ENCODE data around the gene CETN2. TPM values are rescaled to one million over a fixed set of nuclear protein-coding genes. Genes with fewer than 3 reads are reported as not detected.

Gene CETN2
- total and polyA plus RNA-seq, 7 donors: 22.7 to 56.4 (median 44.3) TPM

GRCh38 chrX:152871260-152871659 lies 40.7 kb upstream of the CETN2 start:
- H3K4me1 ChIP-seq: no peaks in the 10 kb centered on the region
- TF ChIP-seq EP300 (IDR thresholded peaks at IDR 0.05): no peak
- no peak for DNase-seq
- peaks cover 0 to 24% (median 0%) of the 10 kb centered on the region in 4 donors for H3K36me3 ChIP-seq
- intact Hi-C loops (cut with DNase I): no loop called here
- no peaks in the 10 kb centered on the region for H3K9me3 ChIP-seq
- H3K4me3 ChIP-seq: no peak overlapping the region
- WGBS, 2 donors: 83 to 85% methylated on average over 9 of the region's 9 CpGs
- no peak overlapping the region for H3K27ac ChIP-seq
- H3K27me3 ChIP-seq: no peaks in the 10 kb centered on the region

GRCh38 chrX:152869972-152870371 lies 39.4 kb upstream of the CETN2 start:
- no peak for DNase-seq
- WGBS, 2 donors: 91 to 94% methylated on average over 7 of the region's 7 CpGs
- H3K36me3 ChIP-seq: peaks cover 0 to 28% (median 0%) of the 10 kb centered on the region in 4 donors
- H3K4me3 ChIP-seq: no peak overlapping the region
- no peaks in the 10 kb centered on the region for H3K9me3 ChIP-seq
- TF ChIP-seq, protein P1, sequence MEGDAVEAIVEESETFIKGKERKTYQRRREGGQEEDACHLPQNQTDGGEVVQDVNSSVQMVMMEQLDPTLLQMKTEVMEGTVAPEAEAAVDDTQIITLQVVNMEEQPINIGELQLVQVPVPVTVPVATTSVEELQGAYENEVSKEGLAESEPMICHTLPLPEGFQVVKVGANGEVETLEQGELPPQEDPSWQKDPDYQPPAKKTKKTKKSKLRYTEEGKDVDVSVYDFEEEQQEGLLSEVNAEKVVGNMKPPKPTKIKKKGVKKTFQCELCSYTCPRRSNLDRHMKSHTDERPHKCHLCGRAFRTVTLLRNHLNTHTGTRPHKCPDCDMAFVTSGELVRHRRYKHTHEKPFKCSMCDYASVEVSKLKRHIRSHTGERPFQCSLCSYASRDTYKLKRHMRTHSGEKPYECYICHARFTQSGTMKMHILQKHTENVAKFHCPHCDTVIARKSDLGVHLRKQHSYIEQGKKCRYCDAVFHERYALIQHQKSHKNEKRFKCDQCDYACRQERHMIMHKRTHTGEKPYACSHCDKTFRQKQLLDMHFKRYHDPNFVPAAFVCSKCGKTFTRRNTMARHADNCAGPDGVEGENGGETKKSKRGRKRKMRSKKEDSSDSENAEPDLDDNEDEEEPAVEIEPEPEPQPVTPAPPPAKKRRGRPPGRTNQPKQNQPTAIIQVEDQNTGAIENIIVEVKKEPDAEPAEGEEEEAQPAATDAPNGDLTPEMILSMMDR (IDR thresholded peaks at IDR 0.05): no peak
- no peak for TF ChIP-seq POLR2AphosphoS5 (IDR thresholded peaks at IDR 0.05)
- TF ChIP-seq POLR2A (IDR thresholded peaks at IDR 0.05): no peak
- no peak for TF ChIP-seq EP300 (IDR thresholded peaks at IDR 0.05)
- intact Hi-C loops (cut with DNase I): no loop called here
- no peaks in the 10 kb centered on the region for H3K4me1 ChIP-seq
- H3K27ac ChIP-seq: no peak overlapping the region
- H3K27me3 ChIP-seq: no peaks in the 10 kb centered on the region

GRCh38 chrX:152866386-152866785 lies 35.8 kb upstream of the CETN2 start:
- Histone ChIP-seq H3K36me3 (peaks cover 0 to 32% (median 0%) of the 10 kb centered on the region in 4 donors), H3K4me1 (no peaks in the 10 kb centered on the region), H3K27ac (no peak overlapping the region), H3K9me3 (no peaks in the 10 kb centered on the region), H3K27me3 (no peaks in the 10 kb centered on the region), H3K4me3 (no peak overlapping the region)
- intact Hi-C loops (cut with DNase I): no loop called here
- WGBS, 2 donors: 88 to 92% methylated on average over 5 of the region's 5 CpGs
- no peak for DNase-seq
- TF ChIP-seq, protein P1 (IDR thresholded peaks at IDR 0.05): no peak
- TF ChIP-seq POLR2A (IDR thresholded peaks at IDR 0.05) (no peak), POLR2AphosphoS5 (IDR thresholded peaks at IDR 0.05) (no peak), EP300 (IDR thresholded peaks at IDR 0.05) (no peak)

DNA sequence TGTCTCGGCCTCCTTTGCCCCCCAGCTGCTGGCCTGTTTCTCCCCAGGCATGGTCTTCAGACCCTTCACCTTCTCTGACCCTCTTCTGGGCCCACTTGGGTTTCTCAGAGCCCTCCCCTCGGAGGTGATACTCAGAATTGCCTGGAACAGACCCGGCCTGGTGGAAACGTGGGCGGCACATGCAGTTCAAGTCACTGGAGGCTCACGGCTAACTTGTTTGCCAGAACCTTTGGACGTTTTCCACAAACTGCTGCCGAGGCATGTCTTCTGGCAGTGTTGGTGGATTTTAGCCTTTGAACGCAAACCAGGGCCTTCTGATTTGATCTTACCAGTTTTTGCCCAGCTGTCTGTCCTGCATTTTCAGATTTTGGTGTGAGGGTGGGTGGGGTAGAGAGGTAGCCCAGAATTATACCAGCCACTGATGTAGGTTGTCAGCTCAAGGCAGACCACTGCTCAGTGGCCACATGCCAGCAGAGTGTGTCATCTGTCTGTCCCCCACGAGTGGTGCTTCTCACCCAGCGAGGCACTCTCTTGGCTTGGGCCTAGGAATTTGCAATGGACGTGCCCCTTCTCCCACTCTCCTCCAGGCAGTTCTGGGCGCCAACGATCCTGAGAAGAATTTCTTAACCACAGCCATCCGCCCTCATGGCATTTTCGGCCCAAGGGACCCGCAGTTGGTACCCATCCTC lies 34.8 kb upstream of the CETN2 start:
- no peaks in the 10 kb centered on the region for H3K4me1 ChIP-seq
- no peak for TF ChIP-seq POLR2A (IDR thresholded peaks at IDR 0.05)
- TF ChIP-seq POLR2AphosphoS5 (IDR thresholded peaks at IDR 0.05): no peak
- TF ChIP-seq, protein P1 (IDR thresholded peaks at IDR 0.05): no peak
- no peak for TF ChIP-seq EP300 (IDR thresholded peaks at IDR 0.05)
- H3K27me3 ChIP-seq: no peaks in the 10 kb centered on the region
- WGBS, 2 donors: 93 to 96% methylated on average over 17 of the region's 17 CpGs
- H3K36me3 ChIP-seq: peaks cover 0 to 32% (median 0%) of the 10 kb centered on the region in 4 donors
- intact Hi-C loops (cut with DNase I): no loop called here
- H3K9me3 ChIP-seq: no peaks in the 10 kb centered on the region
- H3K4me3 ChIP-seq: no peak overlapping the region
- no peak overlapping the region for H3K27ac ChIP-seq
- DNase-seq: no peak

DNA sequence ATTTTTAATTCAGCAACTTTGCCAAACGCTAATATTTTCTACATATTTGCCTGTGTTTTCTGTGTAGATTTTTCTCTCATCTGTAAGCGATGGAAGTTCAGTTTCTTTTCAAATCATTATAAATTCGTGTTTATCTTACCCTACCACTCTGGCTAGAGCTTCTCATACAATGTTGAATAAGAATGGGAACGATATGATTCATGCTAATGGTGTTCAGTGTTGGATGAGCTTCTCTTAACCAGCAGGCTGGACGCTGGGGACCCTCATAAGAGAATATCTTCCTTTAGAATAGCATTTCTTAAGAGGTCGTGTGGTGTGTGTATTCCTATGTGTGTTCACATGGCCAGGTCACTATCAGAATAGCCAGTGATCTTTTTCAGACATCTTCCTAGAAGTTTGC lies 31.3 kb upstream of the CETN2 start:
- Histone ChIP-seq H3K4me3 (no peak overlapping the region), H3K27me3 (no peaks in the 10 kb centered on the region), H3K36me3 (peaks cover 0 to 23% (median 0%) of the 10 kb centered on the region in 4 donors), H3K4me1 (no peaks in the 10 kb centered on the region), H3K9me3 (no peaks in the 10 kb centered on the region), H3K27ac (no peak overlapping the region)
- TF ChIP-seq POLR2AphosphoS5 (IDR thresholded peaks at IDR 0.05): no peak
- no peak for TF ChIP-seq POLR2A (IDR thresholded peaks at IDR 0.05)
- TF ChIP-seq EP300 (IDR thresholded peaks at IDR 0.05): no peak
- TF ChIP-seq, protein P1 (IDR thresholded peaks at IDR 0.05): no peak
- no peak for DNase-seq
- intact Hi-C loops (cut with DNase I): no loop called here
- WGBS, 2 donors: 90 to 91% methylated on average over 6 of the region's 6 CpGs

All from sigmoid colon (tissue), 7 donors.